IMR-90 (cell line): ENCODE results near the gene ST6GAL2. TPM values are rescaled to one million over a fixed set of nuclear protein-coding genes. Genes with fewer than 3 reads are reported as not detected.

Experiments
- ATAC-seq: fragments of 200-7000 bp; cut with Tn5 transposase; 2 replicates; pipeline ENCODE4 v1.9.1; 2020; ENCODE audit warnings: low read depth, mild to moderate bottlenecking, moderate library complexity
- BruUV-seq: library from RNA; stranded (reverse); fragments of 400-500 nt; replicated peaks from 2 replicates; lab custom pipeline; 2021; lab: Mats Ljungman, UMichigan
- CTCF ChIA-PET: fragments of 300-600 bp; formaldehyde crosslinking; extraction: SDS; loops from one replicate; lab custom pipeline; 2021; ENCODE audit warnings: antibody characterized with exemption; lab: Yijun Ruan, JAX
- POLR2A ChIA-PET: fragments of 300-600 bp; sonication (Branson Sonifier 250); formaldehyde crosslinking; loops from one replicate; lab custom pipeline; 2022; ENCODE audit warnings: antibody characterized with exemption; ENCODE audit not compliant: unreplicated experiment; lab: Charles Lee
- DNase-seq: peaks from one replicate; pipeline ENCODE4 v3.0.0; 2013
- H2AFZ ChIP-seq: replicated peaks from 2 replicates; pipeline ENCODE3; 2013; ENCODE audit warnings: low read length, mild to moderate bottlenecking; ENCODE audit not compliant: poor library complexity
- H2AK5ac ChIP-seq: 2 replicates; pipeline ENCODE4 v1.6.1; 2013; ENCODE audit warnings: low read depth, low read length, inconsistent platforms
- H2AK9ac ChIP-seq: replicated peaks from 2 replicates; pipeline ENCODE3; 2013; ENCODE audit warnings: mild to moderate bottlenecking, low read depth, low read length, moderate library complexity; ENCODE audit not compliant: poor library complexity
- H2BK120ac ChIP-seq: 2 replicates; pipeline ENCODE4 v1.6.1; 2013; ENCODE audit warnings: low read depth, low read length, inconsistent platforms
- H2BK15ac ChIP-seq: 3 replicates; pipeline ENCODE4 v1.6.1; 2013; ENCODE audit warnings: low read depth, low read length, inconsistent platforms
- H2BK20ac ChIP-seq: 2 replicates; pipeline ENCODE4 v1.6.1; 2013; ENCODE audit warnings: low read depth, mild to moderate bottlenecking, inconsistent platforms, low read length, moderate library complexity
- H2BK5ac ChIP-seq: 2 replicates; pipeline ENCODE4 v1.6.1; 2013; ENCODE audit warnings: mild to moderate bottlenecking, low read depth, low read length, inconsistent platforms; ENCODE audit not compliant: poor library complexity, severe bottlenecking
- H3K14ac ChIP-seq: replicated peaks from 2 replicates; pipeline ENCODE4 v1.6.1; 2013; ENCODE audit warnings: low read depth, low read length, inconsistent platforms
- H3K18ac ChIP-seq: 2 replicates; pipeline ENCODE4 v1.6.1; 2013; ENCODE audit warnings: low read depth, low read length, control low read depth
- H3K23ac ChIP-seq: 2 replicates; pipeline ENCODE4 v1.6.1; 2013; ENCODE audit warnings: low read depth, low read length, inconsistent platforms
- H3K27ac ChIP-seq: 2 replicates; pipeline ENCODE4 v1.5.1; 2013; ENCODE audit warnings: mild to moderate bottlenecking, control low read depth, low read length; ENCODE audit not compliant: insufficient read depth
- H3K27me3 ChIP-seq: 2 replicates; pipeline ENCODE4 v1.6.1; 2013; ENCODE audit warnings: low read length; ENCODE audit not compliant: control insufficient read depth, insufficient read depth
- H3K36me3 ChIP-seq: 2 replicates; pipeline ENCODE4 v1.6.1; 2013; ENCODE audit warnings: low read length, mixed read lengths; ENCODE audit not compliant: control insufficient read depth, insufficient read depth
- H3K4ac ChIP-seq: 2 replicates; pipeline ENCODE4 v1.6.1; 2013; ENCODE audit warnings: low read depth, low read length, inconsistent platforms
- H3K4me1 ChIP-seq: 2 replicates; pipeline ENCODE4 v1.6.1; 2013; ENCODE audit warnings: low read length, mixed read lengths; ENCODE audit not compliant: control insufficient read depth, insufficient read depth
- H3K4me2 ChIP-seq: 2 replicates; pipeline ENCODE4 v1.6.1; 2013; ENCODE audit warnings: low read depth, mild to moderate bottlenecking, control low read depth, low read length, moderate library complexity
- H3K4me3 ChIP-seq: 2 replicates; pipeline ENCODE4 v1.5.1; 2013; ENCODE audit warnings: low read depth, mild to moderate bottlenecking, control low read depth, low read length, moderate library complexity; ENCODE audit not compliant: insufficient read depth
- H3K56ac ChIP-seq: 2 replicates; pipeline ENCODE4 v1.6.1; 2013; ENCODE audit warnings: low read length, inconsistent platforms; ENCODE audit not compliant: insufficient read depth; ENCODE audit errors: extremely low read depth
- H3K79me1 ChIP-seq, 2 experiments: 2 replicates each; pipeline ENCODE4 v1.6.1; 2013; ENCODE audit warnings: low read length in 2 of 2, inconsistent platforms in 1 of 2, low read depth in 1 of 2
- H3K9ac ChIP-seq: 2 replicates; pipeline ENCODE4 v1.6.1; 2013; ENCODE audit warnings: low read depth, low read length, control low read depth
- H3K9me1 ChIP-seq: 2 replicates; pipeline ENCODE4 v1.6.1; 2013; ENCODE audit warnings: low read length, inconsistent platforms; ENCODE audit not compliant: insufficient read depth
- H3K9me3 ChIP-seq: 2 replicates; pipeline ENCODE4 v1.6.1; 2013; ENCODE audit warnings: low read length; ENCODE audit not compliant: control insufficient read depth, insufficient read depth
- H4K20me1 ChIP-seq: 2 replicates; pipeline ENCODE4 v1.6.1; 2013; ENCODE audit warnings: low read length, inconsistent platforms; ENCODE audit not compliant: insufficient read depth
- H4K5ac ChIP-seq: 2 replicates; pipeline ENCODE4 v1.6.1; 2013; ENCODE audit warnings: mild to moderate bottlenecking, low read depth, low read length, control low read depth
- H4K8ac ChIP-seq, 2 experiments: 2 replicates each; pipeline ENCODE4 v1.6.1; 2013; ENCODE audit warnings: low read depth in 2 of 2, low read length in 2 of 2, control low read depth in 1 of 2, inconsistent platforms in 1 of 2
- H4K91ac ChIP-seq: 2 replicates; pipeline ENCODE4 v1.6.1; 2013; ENCODE audit warnings: low read depth, low read length, inconsistent platforms; ENCODE audit not compliant: insufficient read depth
- BHLHE40 ChIP-seq: fragments of 150-350 bp; IDR thresholded peaks from 2 replicates; pipeline ENCODE4 v1.6.1; 2016; ENCODE audit warnings: mild to moderate bottlenecking, low read depth, low read length
- CEBPB ChIP-seq: IDR thresholded peaks from 2 replicates; pipeline ENCODE4 v1.6.1; 2012; ENCODE audit warnings: low read depth, low read length, improper control_type of control experiment
- CHD1 ChIP-seq: IDR thresholded peaks from 2 replicates; pipeline ENCODE4 v1.6.1; 2012; ENCODE audit warnings: low read depth, low read length, improper control_type of control experiment
- CTCF ChIP-seq: conservative IDR thresholded peaks from 2 replicates; pipeline ENCODE4 v1.5.1; 2012; ENCODE audit warnings: mild to moderate bottlenecking, low read depth, low read length, improper control_type of control experiment
- FOS ChIP-seq: fragments of 150-350 bp; IDR thresholded peaks from 2 replicates; pipeline ENCODE4 v1.6.1; 2016; ENCODE audit warnings: low read depth, low read length
- MAFK ChIP-seq: IDR thresholded peaks from 2 replicates; pipeline ENCODE4 v1.6.1; 2012; ENCODE audit warnings: low read depth, low read length, improper control_type of control experiment
- MAZ ChIP-seq: IDR thresholded peaks from 2 replicates; pipeline ENCODE4 v1.6.1; 2012; ENCODE audit warnings: low read depth, mild to moderate bottlenecking, low read length, improper control_type of control experiment, moderate library complexity, borderline replicate concordance
- MXI1 ChIP-seq: IDR thresholded peaks from 2 replicates; pipeline ENCODE4 v1.6.1; 2012; ENCODE audit warnings: low read depth, mild to moderate bottlenecking, low read length, moderate library complexity, borderline replicate concordance
- NFE2L2 ChIP-seq: fragments of 150-350 bp; IDR thresholded peaks from 2 replicates; pipeline ENCODE4 v1.6.1; 2016; ENCODE audit warnings: low read depth, mild to moderate bottlenecking, low read length
- POLR2A ChIP-seq: IDR thresholded peaks from 2 replicates; pipeline ENCODE4 v1.6.1; 2012; ENCODE audit warnings: mild to moderate bottlenecking, low read depth, low read length
- RAD21 ChIP-seq: IDR thresholded peaks from 2 replicates; pipeline ENCODE4 v1.6.1; 2012; ENCODE audit warnings: low read length, improper control_type of control experiment
- SMC3 ChIP-seq: fragments of 150-350 bp; IDR thresholded peaks from 2 replicates; pipeline ENCODE4 v1.6.1; 2016; ENCODE audit warnings: low read depth, mild to moderate bottlenecking, antibody characterized with exemption, low read length, moderate library complexity
- USF2 ChIP-seq: fragments of 150-350 bp; IDR thresholded peaks from 2 replicates; pipeline ENCODE4 v1.6.1; 2017; ENCODE audit warnings: mild to moderate bottlenecking, antibody characterized with exemption, low read length, low read depth
- WGBS, 2 experiments: methylation state at CpG; one replicate each; pipeline versions ENCODE4 v1.1.5 to v1.1.7; 2013; ENCODE audit warnings: missing lambda C conversion rate in 2 of 2; ENCODE audit not compliant: insufficient read length in 1 of 2; ENCODE audit errors: extremely low coverage in 2 of 2; 5-methylcytosine and 5-hydroxymethylcytosine counted together
- dilution Hi-C: fragments of 300-500 bp; cut with HindIII; formaldehyde crosslinking; loops from one replicate; pipeline ENCODE4 v1.14.3; 2018; ENCODE audit warnings: low sequenced_read_pairs; ENCODE audit not compliant: unreplicated experiment
- in situ Hi-C: fragments of 300-500 bp; cut with MboI; formaldehyde crosslinking; loops from 3 replicates; pipeline ENCODE4 v1.14.3; 2019; ENCODE audit warnings: low sequenced_read_pairs, inconsistent platforms, mixed read lengths
- intact Hi-C: fragments of 100-400 bp; cut with micrococcal nuclease; formaldehyde crosslinking; loops from 2 replicates; pipeline ENCODE4 v1.10.0; 2022
- polyA plus RNA-seq, 3 experiments: library from polyadenylated mRNA; depleted of rRNA; stranded (reverse); fragments of >200 nt; gene quantifications; 2 replicates each; pipeline ENCODE4 v1.2.3, GENCODE V29; 2012; ENCODE audit warnings: low replicate concordance in 1 of 3
- total RNA-seq: library from RNA; depleted of rRNA; stranded (reverse); fragments of >200 nt; gene quantifications from 2 replicates; pipeline ENCODE4 v1.2.3, GENCODE V29; 2012

The ST6GAL2 gene
- total and polyA plus RNA-seq, 2 of the 4 experiments (the other 2 are of a cell fraction): not detected

- WGBS, 2 experiments: 80% methylated on average over 1 of the region's 5 CpGs; no CpG with 5 or more reads in 1 of the 2 experiments
- Histone ChIP-seq H3K4me3 (no peak overlapping the region), H4K20me1 (no peaks in the 10 kb centered on the region), H3K14ac (no peak overlapping the region), H3K4me2 (no peak overlapping the region), H3K27me3 (no peaks in the 10 kb centered on the region), H4K91ac (no peak overlapping the region), H2BK15ac (no peak overlapping the region), H3K79me1 (no peaks in the 10 kb centered on the region), H3K36me3 (no peaks in the 10 kb centered on the region), H3K4ac (no peak overlapping the region), H4K5ac (no peak overlapping the region), H3K56ac (no peak overlapping the region), H4K8ac (no peak overlapping the region), H3K23ac (no peak overlapping the region), H3K4me1 (no peaks in the 10 kb centered on the region), H2AK9ac (no peak overlapping the region), H2AFZ (no peak overlapping the region), H3K9ac (no peak overlapping the region), H2AK5ac (no peak overlapping the region), H3K27ac (no peak overlapping the region), H3K9me1 (no peaks in the 10 kb centered on the region), H3K18ac (no peak overlapping the region), H2BK5ac (no peak overlapping the region), H2BK120ac (no peak overlapping the region), H2BK20ac (no peak overlapping the region), H3K9me3 (peaks cover 17% of the 10 kb centered on the region)
- ATAC-seq (no peak), DNase-seq (no peak)
- ChIA-PET CTCF (no interaction called here), POLR2A (no interaction called here)
- TF ChIP-seq RAD21: no peak
- TF ChIP-seq CHD1: no peak
- TF ChIP-seq FOS: no peak
- TF ChIP-seq MXI1: no peak
- no peak for TF ChIP-seq CTCF
- no peak for TF ChIP-seq POLR2A
- TF ChIP-seq USF2: no peak
- no peak for TF ChIP-seq NFE2L2
- TF ChIP-seq MAFK: no peak
- no peak for TF ChIP-seq BHLHE40
- TF ChIP-seq SMC3: no peak
- no peak for TF ChIP-seq CEBPB
- no peak for TF ChIP-seq MAZ
- no TSS peak for BruUV-seq
- in situ Hi-C loops (no loop called here), intact Hi-C loops (no loop called here), dilution Hi-C loops (no loop called here)
Measured at GRCh38 chr2:106843910-106844250, 42.1 kb downstream of the ST6GAL2 start.
